IMR-90 (cell line): ENCODE results near the gene UBE3B. TPM values are rescaled to one million over a fixed set of nuclear protein-coding genes. Genes with fewer than 3 reads are reported as not detected.
A peak's percentile ranks its signal among the peaks of the same experiment; 100 is the strongest.

Experiments
- ATAC-seq: fragments of 200-7000 bp; cut with Tn5 transposase; 2 replicates; pipeline ENCODE4 v1.9.1; 2020; ENCODE audit warnings: low read depth, mild to moderate bottlenecking, moderate library complexity
- BruUV-seq: library from RNA; stranded (reverse); fragments of 400-500 nt; replicated peaks from 2 replicates; lab custom pipeline; 2021; lab: Mats Ljungman, UMichigan
- CTCF ChIA-PET: fragments of 300-600 bp; formaldehyde crosslinking; extraction: SDS; loops from one replicate; lab custom pipeline; 2021; ENCODE audit warnings: antibody characterized with exemption; lab: Yijun Ruan, JAX
- POLR2A ChIA-PET: fragments of 300-600 bp; sonication (Branson Sonifier 250); formaldehyde crosslinking; loops from one replicate; lab custom pipeline; 2022; ENCODE audit warnings: antibody characterized with exemption; ENCODE audit not compliant: unreplicated experiment; lab: Charles Lee
- DNase-seq: peaks from one replicate; pipeline ENCODE4 v3.0.0; 2013
- H2AFZ ChIP-seq: replicated peaks from 2 replicates; pipeline ENCODE3; 2013; ENCODE audit warnings: low read length, mild to moderate bottlenecking; ENCODE audit not compliant: poor library complexity
- H2AK5ac ChIP-seq: 2 replicates; pipeline ENCODE4 v1.6.1; 2013; ENCODE audit warnings: low read depth, low read length, inconsistent platforms
- H2AK9ac ChIP-seq: replicated peaks from 2 replicates; pipeline ENCODE3; 2013; ENCODE audit warnings: mild to moderate bottlenecking, low read depth, low read length, moderate library complexity; ENCODE audit not compliant: poor library complexity
- H2BK120ac ChIP-seq: 2 replicates; pipeline ENCODE4 v1.6.1; 2013; ENCODE audit warnings: low read depth, low read length, inconsistent platforms
- H2BK15ac ChIP-seq: 3 replicates; pipeline ENCODE4 v1.6.1; 2013; ENCODE audit warnings: low read depth, low read length, inconsistent platforms
- H2BK20ac ChIP-seq: 2 replicates; pipeline ENCODE4 v1.6.1; 2013; ENCODE audit warnings: low read depth, mild to moderate bottlenecking, inconsistent platforms, low read length, moderate library complexity
- H2BK5ac ChIP-seq: 2 replicates; pipeline ENCODE4 v1.6.1; 2013; ENCODE audit warnings: mild to moderate bottlenecking, low read depth, low read length, inconsistent platforms; ENCODE audit not compliant: poor library complexity, severe bottlenecking
- H3K14ac ChIP-seq: replicated peaks from 2 replicates; pipeline ENCODE4 v1.6.1; 2013; ENCODE audit warnings: low read depth, low read length, inconsistent platforms
- H3K18ac ChIP-seq: 2 replicates; pipeline ENCODE4 v1.6.1; 2013; ENCODE audit warnings: low read depth, low read length, control low read depth
- H3K23ac ChIP-seq: 2 replicates; pipeline ENCODE4 v1.6.1; 2013; ENCODE audit warnings: low read depth, low read length, inconsistent platforms
- H3K27ac ChIP-seq: 2 replicates; pipeline ENCODE4 v1.5.1; 2013; ENCODE audit warnings: mild to moderate bottlenecking, control low read depth, low read length; ENCODE audit not compliant: insufficient read depth
- H3K27me3 ChIP-seq: 2 replicates; pipeline ENCODE4 v1.6.1; 2013; ENCODE audit warnings: low read length; ENCODE audit not compliant: control insufficient read depth, insufficient read depth
- H3K36me3 ChIP-seq: 2 replicates; pipeline ENCODE4 v1.6.1; 2013; ENCODE audit warnings: low read length, mixed read lengths; ENCODE audit not compliant: control insufficient read depth, insufficient read depth
- H3K4ac ChIP-seq: 2 replicates; pipeline ENCODE4 v1.6.1; 2013; ENCODE audit warnings: low read depth, low read length, inconsistent platforms
- H3K4me1 ChIP-seq: 2 replicates; pipeline ENCODE4 v1.6.1; 2013; ENCODE audit warnings: low read length, mixed read lengths; ENCODE audit not compliant: control insufficient read depth, insufficient read depth
- H3K4me2 ChIP-seq: 2 replicates; pipeline ENCODE4 v1.6.1; 2013; ENCODE audit warnings: low read depth, mild to moderate bottlenecking, control low read depth, low read length, moderate library complexity
- H3K4me3 ChIP-seq: 2 replicates; pipeline ENCODE4 v1.5.1; 2013; ENCODE audit warnings: low read depth, mild to moderate bottlenecking, control low read depth, low read length, moderate library complexity; ENCODE audit not compliant: insufficient read depth
- H3K56ac ChIP-seq: 2 replicates; pipeline ENCODE4 v1.6.1; 2013; ENCODE audit warnings: low read length, inconsistent platforms; ENCODE audit not compliant: insufficient read depth; ENCODE audit errors: extremely low read depth
- H3K79me1 ChIP-seq, 2 experiments: 2 replicates each; pipeline ENCODE4 v1.6.1; 2013; ENCODE audit warnings: low read length in 2 of 2, inconsistent platforms in 1 of 2, low read depth in 1 of 2
- H3K9ac ChIP-seq: 2 replicates; pipeline ENCODE4 v1.6.1; 2013; ENCODE audit warnings: low read depth, low read length, control low read depth
- H3K9me1 ChIP-seq: 2 replicates; pipeline ENCODE4 v1.6.1; 2013; ENCODE audit warnings: low read length, inconsistent platforms; ENCODE audit not compliant: insufficient read depth
- H3K9me3 ChIP-seq: 2 replicates; pipeline ENCODE4 v1.6.1; 2013; ENCODE audit warnings: low read length; ENCODE audit not compliant: control insufficient read depth, insufficient read depth
- H4K20me1 ChIP-seq: 2 replicates; pipeline ENCODE4 v1.6.1; 2013; ENCODE audit warnings: low read length, inconsistent platforms; ENCODE audit not compliant: insufficient read depth
- H4K5ac ChIP-seq: 2 replicates; pipeline ENCODE4 v1.6.1; 2013; ENCODE audit warnings: mild to moderate bottlenecking, low read depth, low read length, control low read depth
- H4K8ac ChIP-seq, 2 experiments: 2 replicates each; pipeline ENCODE4 v1.6.1; 2013; ENCODE audit warnings: low read depth in 2 of 2, low read length in 2 of 2, control low read depth in 1 of 2, inconsistent platforms in 1 of 2
- H4K91ac ChIP-seq: 2 replicates; pipeline ENCODE4 v1.6.1; 2013; ENCODE audit warnings: low read depth, low read length, inconsistent platforms; ENCODE audit not compliant: insufficient read depth
- BHLHE40 ChIP-seq: fragments of 150-350 bp; IDR thresholded peaks from 2 replicates; pipeline ENCODE4 v1.6.1; 2016; ENCODE audit warnings: mild to moderate bottlenecking, low read depth, low read length
- CEBPB ChIP-seq: IDR thresholded peaks from 2 replicates; pipeline ENCODE4 v1.6.1; 2012; ENCODE audit warnings: low read depth, low read length, improper control_type of control experiment
- CHD1 ChIP-seq: IDR thresholded peaks from 2 replicates; pipeline ENCODE4 v1.6.1; 2012; ENCODE audit warnings: low read depth, low read length, improper control_type of control experiment
- CTCF ChIP-seq: conservative IDR thresholded peaks from 2 replicates; pipeline ENCODE4 v1.5.1; 2012; ENCODE audit warnings: mild to moderate bottlenecking, low read depth, low read length, improper control_type of control experiment
- ELK1 ChIP-seq: fragments of 150-350 bp; IDR thresholded peaks from 2 replicates; pipeline ENCODE4 v1.6.1; 2016; ENCODE audit warnings: low read depth, mild to moderate bottlenecking, low read length, moderate library complexity, borderline replicate concordance
- FOS ChIP-seq: fragments of 150-350 bp; IDR thresholded peaks from 2 replicates; pipeline ENCODE4 v1.6.1; 2016; ENCODE audit warnings: low read depth, low read length
- MAFK ChIP-seq: IDR thresholded peaks from 2 replicates; pipeline ENCODE4 v1.6.1; 2012; ENCODE audit warnings: low read depth, low read length, improper control_type of control experiment
- MAZ ChIP-seq: IDR thresholded peaks from 2 replicates; pipeline ENCODE4 v1.6.1; 2012; ENCODE audit warnings: low read depth, mild to moderate bottlenecking, low read length, improper control_type of control experiment, moderate library complexity, borderline replicate concordance
- MXI1 ChIP-seq: IDR thresholded peaks from 2 replicates; pipeline ENCODE4 v1.6.1; 2012; ENCODE audit warnings: low read depth, mild to moderate bottlenecking, low read length, moderate library complexity, borderline replicate concordance
- NFE2L2 ChIP-seq: fragments of 150-350 bp; IDR thresholded peaks from 2 replicates; pipeline ENCODE4 v1.6.1; 2016; ENCODE audit warnings: low read depth, mild to moderate bottlenecking, low read length
- POLR2A ChIP-seq: IDR thresholded peaks from 2 replicates; pipeline ENCODE4 v1.6.1; 2012; ENCODE audit warnings: mild to moderate bottlenecking, low read depth, low read length
- RAD21 ChIP-seq: IDR thresholded peaks from 2 replicates; pipeline ENCODE4 v1.6.1; 2012; ENCODE audit warnings: low read length, improper control_type of control experiment
- RCOR1 ChIP-seq: IDR thresholded peaks from 2 replicates; pipeline ENCODE4 v1.6.1; 2012; ENCODE audit warnings: mild to moderate bottlenecking, low read length, improper control_type of control experiment; ENCODE audit not compliant: insufficient replicate concordance
- RFX5 ChIP-seq: IDR thresholded peaks from 2 replicates; pipeline ENCODE4 v1.8.0; 2012; ENCODE audit warnings: low read depth, mild to moderate bottlenecking, low read length, moderate library complexity
- SMC3 ChIP-seq: fragments of 150-350 bp; IDR thresholded peaks from 2 replicates; pipeline ENCODE4 v1.6.1; 2016; ENCODE audit warnings: low read depth, mild to moderate bottlenecking, antibody characterized with exemption, low read length, moderate library complexity
- USF2 ChIP-seq: fragments of 150-350 bp; IDR thresholded peaks from 2 replicates; pipeline ENCODE4 v1.6.1; 2017; ENCODE audit warnings: mild to moderate bottlenecking, antibody characterized with exemption, low read length, low read depth
- WGBS, 2 experiments: methylation state at CpG; one replicate each; pipeline versions ENCODE4 v1.1.5 to v1.1.7; 2013; ENCODE audit warnings: missing lambda C conversion rate in 2 of 2; ENCODE audit not compliant: insufficient read length in 1 of 2; ENCODE audit errors: extremely low coverage in 2 of 2; 5-methylcytosine and 5-hydroxymethylcytosine counted together
- dilution Hi-C: fragments of 300-500 bp; cut with HindIII; formaldehyde crosslinking; loops from one replicate; pipeline ENCODE4 v1.14.3; 2018; ENCODE audit warnings: low sequenced_read_pairs; ENCODE audit not compliant: unreplicated experiment
- in situ Hi-C: fragments of 300-500 bp; cut with MboI; formaldehyde crosslinking; loops from 3 replicates; pipeline ENCODE4 v1.14.3; 2019; ENCODE audit warnings: low sequenced_read_pairs, inconsistent platforms, mixed read lengths
- intact Hi-C: fragments of 100-400 bp; cut with micrococcal nuclease; formaldehyde crosslinking; loops from 2 replicates; pipeline ENCODE4 v1.10.0; 2022
- polyA plus RNA-seq, 3 experiments: library from polyadenylated mRNA; depleted of rRNA; stranded (reverse); fragments of >200 nt; gene quantifications; 2 replicates each; pipeline ENCODE4 v1.2.3, GENCODE V29; 2012; ENCODE audit warnings: low replicate concordance in 1 of 3
- total RNA-seq: library from RNA; depleted of rRNA; stranded (reverse); fragments of >200 nt; gene quantifications from 2 replicates; pipeline ENCODE4 v1.2.3, GENCODE V29; 2012

Gene UBE3B
- total and polyA plus RNA-seq, 2 of the 4 experiments (the other 2 are of a cell fraction), result 18.8 to 24.9 TPM

- Histone ChIP-seq H2BK5ac (no peak overlapping the region), H2AK5ac (no peak overlapping the region), H3K18ac (no peak overlapping the region), H3K4me1 (peaks cover 2% of the 10 kb centered on the region; the same call in 1 of the 2 replicates), H3K56ac (no peak overlapping the region), H2AK9ac (no peak overlapping the region), H3K14ac (no peak overlapping the region; the same call in 1 of the 2 replicates), H3K9ac (no peak overlapping the region), H3K4me2 (no peak overlapping the region), H4K5ac (peak overlapping the region; percentile 21; the same call in 1 of the 2 replicates), H4K20me1 (no peaks in the 10 kb centered on the region), H3K27ac (no peak overlapping the region), H3K9me3 (no peaks in the 10 kb centered on the region), H2AFZ (no peak overlapping the region), H2BK15ac (no peak overlapping the region), H3K4ac (no peak overlapping the region), H2BK20ac (no peak overlapping the region), H3K36me3 (peaks cover 8% of the 10 kb centered on the region), H3K4me3 (no peak overlapping the region), H3K9me1 (peaks cover 5% of the 10 kb centered on the region), H3K79me1 (peaks cover 3 to 16% of the 10 kb centered on the region in 2 experiments; a peak in 3 of 4 replicates), H4K8ac (peak overlapping the region in 1 of 2 experiments; percentile 85; a peak in 2 of 4 replicates), H4K91ac (no peak overlapping the region), H3K23ac (no peak overlapping the region), H3K27me3 (no peaks in the 10 kb centered on the region), H2BK120ac (no peak overlapping the region)
- ChIA-PET CTCF (interaction anchor here (1.0 kb wide), 1 partner anchor 13 kb away, joined by 3 read pairs; no protein-coding TSS in a partner anchor), POLR2A (interaction anchor here (0.6 kb wide), 1 partner anchor 67 kb away, joined by 3 read pairs; no protein-coding TSS in a partner anchor)
- TF ChIP-seq RFX5 (no peak), NFE2L2 (no peak), ELK1 (no peak), CEBPB (no peak), CTCF (no peak), FOS (no peak), USF2 (no peak), MAZ (no peak), MAFK (no peak), RCOR1 (no peak), POLR2A (no peak), BHLHE40 (no peak), CHD1 (no peak), SMC3 (no peak), MXI1 (no peak), RAD21 (no peak)
- BruUV-seq, result no TSS peak
- intact Hi-C loops (no loop called here), dilution Hi-C loops (no loop called here), in situ Hi-C loops (no loop called here)
- WGBS, 2 experiments, result 95% methylated on average over 2 of the region's 3 CpGs; no CpG with 5 or more reads in 1 of the 2 experiments
- DNase-seq (no peak), ATAC-seq (no peak)
These were observed 95.0 kb downstream of the UBE3B start for GRCh38 chr12:109572506-109572845.
